Measurements from ENCODE around the gene PRICKLE2.

GRCh38 chr3:64134882-64135281, 90.4 kb downstream of the PRICKLE2 start:
- TF ChIP-seq POLR2AphosphoS5 (IDR thresholded peaks at IDR 0.05) = no peak
- no peak for TF ChIP-seq POLR2A (IDR thresholded peaks at IDR 0.05; ENCODE audit: low read depth)

Measured in esophagus muscularis mucosa (tissue), 2 donors.